ENCODE measurements around the gene FAM136A.
"Not testable (repeated sequence)": the region's sequence is repeated elsewhere in the genome, so short reads cannot be mapped to it uniquely, and the experiment has no call there.

FAM136A gene

DNA sequence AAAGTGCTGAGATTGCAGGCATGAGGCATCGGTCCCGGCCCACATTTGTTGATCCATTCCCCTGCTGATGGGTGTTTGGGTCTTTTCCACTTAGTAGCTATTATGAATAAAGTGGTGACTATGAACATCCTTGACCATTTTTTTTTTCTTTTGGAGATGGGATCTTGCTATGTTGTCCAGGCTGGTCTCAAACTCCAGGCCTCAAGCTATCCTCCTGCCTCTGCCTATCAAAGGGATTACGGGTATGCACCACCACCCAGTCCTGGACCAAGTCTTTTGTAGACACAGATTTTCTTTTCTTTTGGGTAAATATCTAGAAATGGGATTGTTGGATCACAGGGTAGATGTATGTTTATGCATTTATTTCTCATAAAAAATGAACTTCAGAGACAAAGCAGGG, 1.3 kb upstream of the FAM136A start:
- H3K4me3 ChIP-seq (ENCODE audit: low read length) = no peak overlapping the region
- peaks cover 23% of the 10 kb centered on the region for H3K79me2 ChIP-seq (ENCODE audit: low read length)
- H3K9me3 ChIP-seq (replicated peaks; ENCODE audit: insufficient read depth, low read length) = no peaks in the 10 kb centered on the region
- peaks cover 6% of the 10 kb centered on the region for H3K4me1 ChIP-seq (ENCODE audit: low read length)
- no peaks in the 10 kb centered on the region for H3K27me3 ChIP-seq (replicated peaks; ENCODE audit: insufficient read depth, low read length)
- no peak overlapping the region for H3K9ac ChIP-seq (ENCODE audit: low read length)
- no peaks in the 10 kb centered on the region for H3F3A ChIP-seq (ENCODE audit: insufficient read depth, low read length)
- H4K20me1 ChIP-seq (ENCODE audit: insufficient read depth, low read length) = no peaks in the 10 kb centered on the region
- DNase-seq = no peak
- H3K27ac ChIP-seq (ENCODE audit: low read length) = no peak overlapping the region
- no peak overlapping the region for H2AFZ ChIP-seq (ENCODE audit: low read length)
- H3K9me2 ChIP-seq (replicated peaks; ENCODE audit: insufficient read depth, low read length) = no peaks in the 10 kb centered on the region
- TF ChIP-seq EZH2phosphoT487 (IDR thresholded peaks at IDR 0.05; ENCODE audit: low read length) (no peak), EZH2 (optimal IDR thresholded peaks at IDR 0.05; ENCODE audit: low read depth, low read length) (no peak)
- TF ChIP-seq, protein P1, sequence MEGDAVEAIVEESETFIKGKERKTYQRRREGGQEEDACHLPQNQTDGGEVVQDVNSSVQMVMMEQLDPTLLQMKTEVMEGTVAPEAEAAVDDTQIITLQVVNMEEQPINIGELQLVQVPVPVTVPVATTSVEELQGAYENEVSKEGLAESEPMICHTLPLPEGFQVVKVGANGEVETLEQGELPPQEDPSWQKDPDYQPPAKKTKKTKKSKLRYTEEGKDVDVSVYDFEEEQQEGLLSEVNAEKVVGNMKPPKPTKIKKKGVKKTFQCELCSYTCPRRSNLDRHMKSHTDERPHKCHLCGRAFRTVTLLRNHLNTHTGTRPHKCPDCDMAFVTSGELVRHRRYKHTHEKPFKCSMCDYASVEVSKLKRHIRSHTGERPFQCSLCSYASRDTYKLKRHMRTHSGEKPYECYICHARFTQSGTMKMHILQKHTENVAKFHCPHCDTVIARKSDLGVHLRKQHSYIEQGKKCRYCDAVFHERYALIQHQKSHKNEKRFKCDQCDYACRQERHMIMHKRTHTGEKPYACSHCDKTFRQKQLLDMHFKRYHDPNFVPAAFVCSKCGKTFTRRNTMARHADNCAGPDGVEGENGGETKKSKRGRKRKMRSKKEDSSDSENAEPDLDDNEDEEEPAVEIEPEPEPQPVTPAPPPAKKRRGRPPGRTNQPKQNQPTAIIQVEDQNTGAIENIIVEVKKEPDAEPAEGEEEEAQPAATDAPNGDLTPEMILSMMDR (IDR thresholded peaks at IDR 0.05; ENCODE audit: low read length) = no peak
- H3K36me3 ChIP-seq (replicated peaks; ENCODE audit: insufficient read depth, low read length) = peaks cover 6% of the 10 kb centered on the region; the same call in 1 of the 2 replicates
- H3K4me2 ChIP-seq (ENCODE audit: low read depth, low read length) = no peak overlapping the region

DNA sequence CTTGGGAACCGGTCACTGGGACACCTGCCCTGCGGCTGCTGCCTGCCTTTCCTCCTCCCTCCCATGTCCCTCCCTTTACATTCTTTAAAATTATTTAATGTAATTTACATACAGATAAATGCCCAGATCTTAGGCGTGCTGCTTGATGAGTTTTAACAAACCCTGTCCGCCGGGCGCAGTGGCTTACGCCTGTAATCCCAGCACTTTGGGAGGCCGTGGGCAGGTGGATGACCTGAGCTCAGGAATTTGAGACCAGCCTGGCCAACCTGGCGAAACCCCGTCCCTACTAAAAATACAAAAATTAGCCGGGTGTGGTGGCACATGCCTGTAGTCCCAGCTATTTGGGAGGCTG, 304 bp upstream of the FAM136A start:
- H3F3A ChIP-seq (ENCODE audit: insufficient read depth, low read length); H4K20me1 ChIP-seq (ENCODE audit: insufficient read depth, low read length); H3K36me3 ChIP-seq (replicated peaks; ENCODE audit: insufficient read depth, low read length); H3K27me3 ChIP-seq (replicated peaks; ENCODE audit: insufficient read depth, low read length); H3K9ac ChIP-seq (ENCODE audit: low read length); H3K9me3 ChIP-seq (replicated peaks; ENCODE audit: insufficient read depth, low read length); DNase-seq; H3K27ac ChIP-seq (ENCODE audit: low read length); H3K4me1 ChIP-seq (ENCODE audit: low read length); H3K9me2 ChIP-seq (replicated peaks; ENCODE audit: insufficient read depth, low read length): not testable (repeated sequence)
- H3K4me3 ChIP-seq (ENCODE audit: low read length) = peak overlapping the region; percentile 85; the same call in 1 of the 2 replicates
- H3K4me2 ChIP-seq (ENCODE audit: low read depth, low read length) = peak overlapping the region; percentile 80; the same call in 1 of the 2 replicates
- peak overlapping the region; percentile 81; the same call in 1 of the 2 replicates for H2AFZ ChIP-seq (ENCODE audit: low read length)
- peaks cover 23% of the 10 kb centered on the region for H3K79me2 ChIP-seq (ENCODE audit: low read length)

GRCh38 chr2:70300771-70301343, 1.0 kb downstream of the FAM136A start:
- H3K9me2 ChIP-seq (replicated peaks; ENCODE audit: insufficient read depth, low read length) = no peaks in the 10 kb centered on the region
- peaks cover 6% of the 10 kb centered on the region; the same call in 1 of the 2 replicates for H3K36me3 ChIP-seq (replicated peaks; ENCODE audit: insufficient read depth, low read length)
- DNase-seq = no peak
- peak overlapping the region; percentile 85 for H3K4me3 ChIP-seq (ENCODE audit: low read length)
- H4K20me1 ChIP-seq (ENCODE audit: insufficient read depth, low read length) = no peaks in the 10 kb centered on the region
- H3K4me1 ChIP-seq (ENCODE audit: low read length) = peaks cover 6% of the 10 kb centered on the region
- no peaks in the 10 kb centered on the region for H3K27me3 ChIP-seq (replicated peaks; ENCODE audit: insufficient read depth, low read length)
- 0 out of 2 replicates have a peak, but pooled peaks cover 3% of the 10 kb centered on the region for H3F3A ChIP-seq (ENCODE audit: insufficient read depth, low read length)
- peak overlapping the region; percentile 80 for H3K4me2 ChIP-seq (ENCODE audit: low read depth, low read length)
- peak overlapping the region; percentile 63; the same call in 1 of the 2 replicates for H3K27ac ChIP-seq (ENCODE audit: low read length)
- no peaks in the 10 kb centered on the region for H3K9me3 ChIP-seq (replicated peaks; ENCODE audit: insufficient read depth, low read length)
- H2AFZ ChIP-seq (ENCODE audit: low read length) = peak overlapping the region; percentile 81
- no peak for TF ChIP-seq EZH2 (optimal IDR thresholded peaks at IDR 0.05; ENCODE audit: low read depth, low read length)
- TF ChIP-seq EZH2phosphoT487 (IDR thresholded peaks at IDR 0.05; ENCODE audit: low read length) = no peak
- peak overlapping the region; percentile 86 for H3K9ac ChIP-seq (ENCODE audit: low read length)
- H3K79me2 ChIP-seq (ENCODE audit: low read length) = peaks cover 23% of the 10 kb centered on the region

DNA sequence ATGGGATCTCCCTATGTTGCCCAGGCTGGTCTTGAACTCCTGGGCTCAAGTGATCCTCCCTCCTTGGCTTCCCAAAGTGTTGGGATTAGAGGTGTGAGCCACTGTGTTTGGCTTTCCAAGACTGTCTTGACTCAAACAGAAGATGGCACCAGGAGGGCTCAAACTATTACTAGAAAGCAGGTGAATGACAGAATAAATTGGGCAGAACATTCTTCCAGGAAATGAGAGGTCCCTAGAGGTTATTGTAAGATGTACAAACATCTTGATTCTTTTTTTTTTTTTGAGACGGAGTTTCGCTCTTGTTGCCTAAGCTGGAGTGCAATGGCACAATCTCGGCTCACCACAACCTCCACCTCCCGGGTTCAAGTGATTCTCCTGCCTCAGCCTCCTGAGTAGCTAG, 4.0 kb downstream of the FAM136A start:
- not testable (repeated sequence) for DNase-seq; H3K4me3 ChIP-seq (ENCODE audit: low read length); H3K27me3 ChIP-seq (replicated peaks; ENCODE audit: insufficient read depth, low read length); H4K20me1 ChIP-seq (ENCODE audit: insufficient read depth, low read length); H3K4me1 ChIP-seq (ENCODE audit: low read length); H3K4me2 ChIP-seq (ENCODE audit: low read depth, low read length); H3K9ac ChIP-seq (ENCODE audit: low read length); H3K27ac ChIP-seq (ENCODE audit: low read length); H3K9me2 ChIP-seq (replicated peaks; ENCODE audit: insufficient read depth, low read length); H2AFZ ChIP-seq (ENCODE audit: low read length); H3K36me3 ChIP-seq (replicated peaks; ENCODE audit: insufficient read depth, low read length); H3K9me3 ChIP-seq (replicated peaks; ENCODE audit: insufficient read depth, low read length)
- peaks cover 28% of the 10 kb centered on the region for H3K79me2 ChIP-seq (ENCODE audit: low read length)
- H3F3A ChIP-seq (ENCODE audit: insufficient read depth, low read length) = peaks cover 15% of the 10 kb centered on the region

Data from MM.1S (cell line).